ENCODE measurements around the gene GRIFIN.

GRIFIN gene

GRCh38 chr7:2443491-2443890 is 32.7 kb downstream of the GRIFIN start:
- no peaks in the 10 kb centered on the region for H3K27me3 Mint-ChIP-seq
- no peak overlapping the region for H3K27ac Mint-ChIP-seq
- no peak overlapping the region for H3K4me3 Mint-ChIP-seq
- no peaks in the 10 kb centered on the region for H3K36me3 Mint-ChIP-seq
- no peaks in the 10 kb centered on the region for H3K4me1 Mint-ChIP-seq
- H3K9me3 Mint-ChIP-seq, result no peaks in the 10 kb centered on the region

GRCh38 chr7:2441430-2442058 is 34.7 kb downstream of the GRIFIN start:
- Mint-ChIP-seq H3K27ac (no peak overlapping the region), H3K4me1 (no peaks in the 10 kb centered on the region), H3K9me3 (no peaks in the 10 kb centered on the region), H3K27me3 (no peaks in the 10 kb centered on the region), H3K36me3 (no peaks in the 10 kb centered on the region), H3K4me3 (no peak overlapping the region)

GRCh38 chr7:2440608-2441245 is 35.5 kb downstream of the GRIFIN start:
- Mint-ChIP-seq H3K36me3 (no peaks in the 10 kb centered on the region), H3K27me3 (no peaks in the 10 kb centered on the region), H3K27ac (no peak overlapping the region), H3K9me3 (no peaks in the 10 kb centered on the region), H3K4me1 (no peaks in the 10 kb centered on the region), H3K4me3 (no peak overlapping the region)

GRCh38 chr7:2438775-2439174 is 37.4 kb downstream of the GRIFIN start:
- H3K27ac Mint-ChIP-seq, result no peak overlapping the region
- no peaks in the 10 kb centered on the region for H3K4me1 Mint-ChIP-seq
- no peaks in the 10 kb centered on the region for H3K27me3 Mint-ChIP-seq
- no peak overlapping the region for H3K4me3 Mint-ChIP-seq
- no peaks in the 10 kb centered on the region for H3K36me3 Mint-ChIP-seq
- no peaks in the 10 kb centered on the region for H3K9me3 Mint-ChIP-seq

- Mint-ChIP-seq H3K36me3 (no peaks in the 10 kb centered on the region), H3K4me1 (no peaks in the 10 kb centered on the region), H3K27me3 (no peaks in the 10 kb centered on the region), H3K4me3 (no peak overlapping the region), H3K9me3 (no peaks in the 10 kb centered on the region), H3K27ac (no peak overlapping the region)
Observed at GRCh38 chr7:2438186-2438585, 38.0 kb downstream of the GRIFIN start.

GRCh38 chr7:2437537-2438148 is 38.6 kb downstream of the GRIFIN start:
- Mint-ChIP-seq H3K36me3 (no peaks in the 10 kb centered on the region), H3K27ac (no peak overlapping the region), H3K4me3 (no peak overlapping the region), H3K9me3 (no peaks in the 10 kb centered on the region), H3K27me3 (no peaks in the 10 kb centered on the region), H3K4me1 (no peaks in the 10 kb centered on the region)

GRCh38 chr7:2437136-2437535 is 39.1 kb downstream of the GRIFIN start:
- Mint-ChIP-seq H3K9me3 (no peaks in the 10 kb centered on the region), H3K4me3 (no peak overlapping the region), H3K27ac (no peak overlapping the region), H3K27me3 (no peaks in the 10 kb centered on the region), H3K4me1 (no peaks in the 10 kb centered on the region), H3K36me3 (no peaks in the 10 kb centered on the region)

GRCh38 chr7:2436341-2437104 is 39.7 kb downstream of the GRIFIN start:
- H3K4me1 Mint-ChIP-seq, result no peaks in the 10 kb centered on the region
- no peak overlapping the region for H3K4me3 Mint-ChIP-seq
- no peaks in the 10 kb centered on the region for H3K36me3 Mint-ChIP-seq
- H3K9me3 Mint-ChIP-seq, result no peaks in the 10 kb centered on the region
- no peak overlapping the region for H3K27ac Mint-ChIP-seq
- H3K27me3 Mint-ChIP-seq, result no peaks in the 10 kb centered on the region

- Mint-ChIP-seq H3K4me3 (no peak overlapping the region), H3K9me3 (peaks cover 6% of the 10 kb centered on the region), H3K4me1 (peaks cover 5% of the 10 kb centered on the region), H3K27me3 (no peaks in the 10 kb centered on the region), H3K27ac (no peak overlapping the region), H3K36me3 (peaks cover 5% of the 10 kb centered on the region)
Observed at GRCh38 chr7:2435146-2435545, 41.1 kb downstream of the GRIFIN start.

- H3K36me3 Mint-ChIP-seq, result peaks cover 7% of the 10 kb centered on the region
- H3K4me1 Mint-ChIP-seq, result peaks cover 5% of the 10 kb centered on the region
- no peak overlapping the region for H3K4me3 Mint-ChIP-seq
- no peak overlapping the region for H3K27ac Mint-ChIP-seq
- no peaks in the 10 kb centered on the region for H3K27me3 Mint-ChIP-seq
- H3K9me3 Mint-ChIP-seq, result peaks cover 6% of the 10 kb centered on the region
Observed at GRCh38 chr7:2433713-2434550, 42.3 kb downstream of the GRIFIN start.

- Mint-ChIP-seq H3K4me1 (peaks cover 5% of the 10 kb centered on the region), H3K27ac (no peak overlapping the region), H3K36me3 (peaks cover 7% of the 10 kb centered on the region), H3K27me3 (no peaks in the 10 kb centered on the region), H3K4me3 (no peak overlapping the region), H3K9me3 (peaks cover 6% of the 10 kb centered on the region)
Observed at GRCh38 chr7:2432910-2433712, 43.1 kb downstream of the GRIFIN start.

- Mint-ChIP-seq H3K36me3 (peaks cover 7% of the 10 kb centered on the region), H3K4me3 (no peak overlapping the region), H3K27me3 (no peaks in the 10 kb centered on the region), H3K27ac (no peak overlapping the region), H3K9me3 (peaks cover 6% of the 10 kb centered on the region), H3K4me1 (peaks cover 8% of the 10 kb centered on the region)
Observed at GRCh38 chr7:2431260-2431867, 44.8 kb downstream of the GRIFIN start.

GRCh38 chr7:2425749-2426148 is 50.4 kb downstream of the GRIFIN start:
- Mint-ChIP-seq H3K27me3 (no peaks in the 10 kb centered on the region), H3K9me3 (peaks cover under 1% of the 10 kb centered on the region), H3K4me1 (peaks cover 13% of the 10 kb centered on the region), H3K36me3 (peaks cover 3% of the 10 kb centered on the region), H3K4me3 (no peak overlapping the region), H3K27ac (no peak overlapping the region)
